RWPE2 (cell line): ENCODE results near the gene HRAS.

Experiments used
- ATAC-seq: fragments of 200-7000 bp; cut with Tn5 transposase; 3 replicates; pipeline ENCODE4 v1.9.1; 2021; ENCODE audit warnings: low read depth
- DNase-seq: peaks from one replicate; pipeline ENCODE4 v3.0.0-alpha.2; 2020; ENCODE audit warnings: low spot score
- H3K27ac ChIP-seq: fragments of 450-650 bp; 2 replicates; pipeline ENCODE4 v1.5.1; 2017; ENCODE audit warnings: mild to moderate bottlenecking; ENCODE audit not compliant: poor library complexity, severe bottlenecking
- H3K27me3 ChIP-seq: fragments of 250-450 bp; sonication (Bioruptor Pico); 2 replicates; pipeline ENCODE4 v1.5.1; 2021; ENCODE audit warnings: mild to moderate bottlenecking, moderate library complexity; ENCODE audit not compliant: insufficient read depth, poor library complexity, severe bottlenecking
- H3K36me3 ChIP-seq: fragments of 250-450 bp; sonication (Bioruptor Pico); 2 replicates; pipeline ENCODE4 v1.5.1; 2020; ENCODE audit warnings: low read depth, mild to moderate bottlenecking, moderate library complexity
- H3K4me1 ChIP-seq: fragments of 250-450 bp; sonication (Bioruptor Pico); 2 replicates; pipeline ENCODE4 v1.5.1; 2021; ENCODE audit warnings: mild to moderate bottlenecking, moderate library complexity; ENCODE audit not compliant: insufficient read depth, poor library complexity, severe bottlenecking
- H3K4me3 ChIP-seq: fragments of 250-450 bp; sonication (Bioruptor Pico); 2 replicates; pipeline ENCODE4 v1.5.1; 2021; ENCODE audit warnings: mild to moderate bottlenecking, moderate library complexity; ENCODE audit not compliant: severe bottlenecking
- H3K9me3 ChIP-seq: fragments of 250-450 bp; sonication (Bioruptor Pico); 2 replicates; pipeline ENCODE4 v1.5.1; 2021; ENCODE audit warnings: mild to moderate bottlenecking, moderate library complexity; ENCODE audit not compliant: severe bottlenecking
- CTCF ChIP-seq: fragments of 450-650 bp; IDR thresholded peaks from one replicate; pipeline ENCODE4 v1.5.1; 2017; ENCODE audit warnings: mild to moderate bottlenecking, moderate library complexity; ENCODE audit not compliant: poor library complexity, severe bottlenecking

The HRAS gene

GRCh38 chr11:535519-536454, at the start of gene HRAS:
Gene HRAS (minus strand): TSS chr11:535576.
- DNase-seq, result peak; percentile 94
- H3K9me3 ChIP-seq, result no peaks in the 10 kb centered on the region
- H3K4me3 ChIP-seq, result peak within 1 kb of the TSS; percentile 88
- H3K27me3 ChIP-seq, result no peaks in the 10 kb centered on the region
- no peak for TF ChIP-seq CTCF
- peak within 1 kb of the TSS; percentile 91 for H3K27ac ChIP-seq
- ATAC-seq, result peak; percentile 79
- H3K36me3 ChIP-seq, result peaks cover 28% of the 10 kb centered on the region
- H3K4me1 ChIP-seq, result no peaks in the 10 kb centered on the region

GRCh38 chr11:584287-584686, 48.9 kb upstream of the HRAS start:
- H3K4me1 ChIP-seq, result peaks cover 4% of the 10 kb centered on the region

GRCh38 chr11:581752-582151, 46.4 kb upstream of the HRAS start:
- H3K4me3 ChIP-seq, result no peak overlapping the region
- no peak for DNase-seq
- no peaks in the 10 kb centered on the region for H3K9me3 ChIP-seq
- H3K36me3 ChIP-seq, result peaks cover 56% of the 10 kb centered on the region
- TF ChIP-seq CTCF, result no peak
- no peak overlapping the region for H3K27ac ChIP-seq
- H3K4me1 ChIP-seq, result peaks cover 15% of the 10 kb centered on the region
- no peak for ATAC-seq
- H3K27me3 ChIP-seq, result no peaks in the 10 kb centered on the region

More at GRCh38 chr11:584287-584686, 48.9 kb upstream of the HRAS start:
- Histone ChIP-seq H3K9me3 (no peaks in the 10 kb centered on the region), H3K27me3 (no peaks in the 10 kb centered on the region), H3K4me3 (no peak overlapping the region), H3K36me3 (peaks cover 64% of the 10 kb centered on the region), H3K27ac (no peak overlapping the region)
- DNase-seq, result no peak
- ATAC-seq, result no peak
- TF ChIP-seq CTCF, result no peak

- DNase-seq (no peak), ATAC-seq (no peak)
- Histone ChIP-seq H3K9me3 (no peaks in the 10 kb centered on the region), H3K36me3 (peaks cover 54% of the 10 kb centered on the region), H3K27me3 (no peaks in the 10 kb centered on the region), H3K4me3 (no peak overlapping the region), H3K27ac (no peak overlapping the region), H3K4me1 (peaks cover 15% of the 10 kb centered on the region)
- TF ChIP-seq CTCF, result no peak
These were observed 46.0 kb upstream of the HRAS start for GRCh38 chr11:581342-581741.
